Natural killer cell (primary cell): Measurements from ENCODE around the gene MIPEP. TPM values are rescaled to one million over a fixed set of nuclear protein-coding genes. Genes with fewer than 3 reads are reported as not detected.

Source experiments
- ATAC-seq, 3 donors: fragments of 150-1000 bp in 2 of 3; fragments of 200-7000 bp in 1 of 3; cut with Tn5 transposase; 1 replicate in 1 of 3; 2 replicates in 2 of 3; pipeline ENCODE4 v1.10.0; 2021; ENCODE audit warnings: mild to moderate bottlenecking in 2 of 3, moderate library complexity in 2 of 3
- DNase-seq, 2 donors: peaks; one replicate each; pipeline versions ENCODE4 v3.0.0 to v3.0.0-alpha.2; 2013 to 2021; ENCODE audit warnings: mixed read lengths in 1 of 2
- H3K27ac ChIP-seq: one replicate; pipeline ENCODE4 v1.5.1; 2013; ENCODE audit warnings: mild to moderate bottlenecking, low read length
- H3K27me3 ChIP-seq: one replicate; pipeline ENCODE4 v1.6.1; 2013; ENCODE audit warnings: low read length; ENCODE audit not compliant: control insufficient read depth, insufficient read depth
- H3K36me3 ChIP-seq: one replicate; pipeline ENCODE4 v1.6.1; 2013; ENCODE audit warnings: low read length; ENCODE audit not compliant: control insufficient read depth, insufficient read depth
- H3K4me1 ChIP-seq: one replicate; pipeline ENCODE4 v1.6.1; 2013; ENCODE audit warnings: low read length; ENCODE audit not compliant: control insufficient read depth, insufficient read depth
- H3K4me3 ChIP-seq: one replicate; pipeline ENCODE4 v1.5.1; 2013; ENCODE audit warnings: low read length
- H3K9me3 ChIP-seq: one replicate; pipeline ENCODE4 v1.6.1; 2013; ENCODE audit warnings: low read length; ENCODE audit not compliant: control insufficient read depth, insufficient read depth
- H3K27ac Mint-ChIP-seq, 2 donors: one replicate each; pipeline ENCODE4 v1.8.0; 2022; ENCODE audit warnings: mild to moderate bottlenecking in 2 of 2, mixed read lengths in 2 of 2, moderate library complexity in 1 of 2
- H3K27me3 Mint-ChIP-seq, 2 donors: one replicate each; pipeline ENCODE4 v1.8.0; 2022; ENCODE audit warnings: low read depth in 2 of 2, mixed read lengths in 2 of 2
- H3K36me3 Mint-ChIP-seq: one replicate; pipeline ENCODE4 v1.8.0; 2022; ENCODE audit warnings: mixed read lengths
- H3K4me1 Mint-ChIP-seq, 2 donors: one replicate each; pipeline ENCODE4 v1.8.0; 2022; ENCODE audit warnings: mixed read lengths in 2 of 2
- H3K4me3 Mint-ChIP-seq: one replicate; pipeline ENCODE4 v1.8.0; 2022; ENCODE audit warnings: mild to moderate bottlenecking, moderate library complexity, mixed read lengths
- H3K9me3 Mint-ChIP-seq, 2 donors: one replicate each; pipeline ENCODE4 v1.8.0; 2022; ENCODE audit warnings: mixed read lengths in 2 of 2
- CTCF ChIP-seq: fragments of 200-600 bp; IDR thresholded peaks from one replicate; pipeline ENCODE4 v1.8.0; 2022; ENCODE audit warnings: antibody characterized with exemption
- WGBS: methylation state at CpG from one replicate; pipeline ENCODE4 v1.1.7; 2013; ENCODE audit warnings: missing lambda C conversion rate; ENCODE audit not compliant: insufficient coverage; 5-methylcytosine and 5-hydroxymethylcytosine counted together
- intact Hi-C: fragments of 100-400 bp; cut with micrococcal nuclease; formaldehyde crosslinking; loops from one replicate; pipeline ENCODE4 v1.14.2; 2022
- total RNA-seq, 4 donors: library from RNA; stranded (reverse); fragments of 120-200 nt in 1 of 4; gene quantifications; one replicate each; pipeline versions ENCODE4 v1.2.3 to v1.2.4, GENCODE V29; 2013 to 2022

The MIPEP gene
- total RNA-seq, 3 donors from 2014 or later (not counting 1 experiment from before 2014, with no cell fraction given) = 9.7 to 10.1 (median 9.7) TPM

GRCh38 chr13:23690668-23691067 lies 198.5 kb downstream of the MIPEP start:
- no peak for ATAC-seq
- peaks cover 0 to 7% of the 10 kb centered on the region in 2 donors for H3K27me3 Mint-ChIP-seq

GRCh38 chr13:23688336-23688735 lies 200.9 kb downstream of the MIPEP start:
- Histone ChIP-seq H3K27me3 (no peaks in the 10 kb centered on the region), H3K27ac (no peak overlapping the region), H3K9me3 (no peaks in the 10 kb centered on the region), H3K36me3 (no peaks in the 10 kb centered on the region), H3K4me3 (no peak overlapping the region), H3K4me1 (no peaks in the 10 kb centered on the region)
- peaks cover 3 to 15% of the 10 kb centered on the region in 2 donors for H3K27me3 Mint-ChIP-seq
- ATAC-seq (no peak), DNase-seq (no peak)
- no peak for TF ChIP-seq CTCF
- peaks cover 6% of the 10 kb centered on the region for H3K36me3 Mint-ChIP-seq
- no peak overlapping the region for H3K27ac Mint-ChIP-seq
- H3K4me3 Mint-ChIP-seq = no peak overlapping the region
- WGBS = 82% methylated on average over 1 of the region's 3 CpGs
- H3K4me1 Mint-ChIP-seq = no peaks in the 10 kb centered on the region
- no peaks in the 10 kb centered on the region for H3K9me3 Mint-ChIP-seq
- intact Hi-C loops = no loop called here

More at GRCh38 chr13:23690668-23691067, 198.5 kb downstream of the MIPEP start:
- 87% methylated on average over 3 of the region's 3 CpGs for WGBS
- Mint-ChIP-seq H3K36me3 (no peaks in the 10 kb centered on the region), H3K4me3 (no peak overlapping the region), H3K9me3 (no peaks in the 10 kb centered on the region), H3K27ac (no peak overlapping the region), H3K4me1 (peaks cover 1 to 3% of the 10 kb centered on the region in 2 donors)
- H3K4me3 ChIP-seq = no peak overlapping the region
- intact Hi-C loops = no loop called here
- no peaks in the 10 kb centered on the region for H3K36me3 ChIP-seq
- DNase-seq = no peak
- H3K27me3 ChIP-seq = no peaks in the 10 kb centered on the region
- H3K27ac ChIP-seq = no peak overlapping the region
- peaks cover 4% of the 10 kb centered on the region for H3K4me1 ChIP-seq
- no peaks in the 10 kb centered on the region for H3K9me3 ChIP-seq
- TF ChIP-seq CTCF = no peak

- Histone ChIP-seq H3K27ac (no peak overlapping the region), H3K9me3 (no peaks in the 10 kb centered on the region), H3K4me3 (no peak overlapping the region), H3K4me1 (no peaks in the 10 kb centered on the region), H3K27me3 (no peaks in the 10 kb centered on the region), H3K36me3 (no peaks in the 10 kb centered on the region)
- no peak for TF ChIP-seq CTCF
- 88% methylated on average over 5 of the region's 5 CpGs for WGBS
- no peaks in the 10 kb centered on the region for H3K4me1 Mint-ChIP-seq
- intact Hi-C loops = no loop called here
- no peak overlapping the region for H3K27ac Mint-ChIP-seq
- H3K36me3 Mint-ChIP-seq = peaks cover 6% of the 10 kb centered on the region
- H3K9me3 Mint-ChIP-seq = no peaks in the 10 kb centered on the region
- DNase-seq = no peak
- ATAC-seq = no peak
- H3K4me3 Mint-ChIP-seq = no peak overlapping the region
- H3K27me3 Mint-ChIP-seq = peaks cover 3 to 21% of the 10 kb centered on the region in 2 donors
These were observed 201.6 kb downstream of the MIPEP start for GRCh38 chr13:23687614-23688013.

- H3K36me3 ChIP-seq = no peaks in the 10 kb centered on the region
- WGBS = 90% methylated on average over 2 of the region's 3 CpGs
- H3K9me3 ChIP-seq = no peaks in the 10 kb centered on the region
- Mint-ChIP-seq H3K27me3 (peaks cover 6 to 21% of the 10 kb centered on the region in 2 donors), H3K36me3 (peaks cover 6% of the 10 kb centered on the region), H3K4me3 (no peak overlapping the region), H3K27ac (no peak overlapping the region), H3K9me3 (no peaks in the 10 kb centered on the region), H3K4me1 (no peaks in the 10 kb centered on the region)
- no peak for TF ChIP-seq CTCF
- DNase-seq (no peak), ATAC-seq (no peak)
- no peaks in the 10 kb centered on the region for H3K27me3 ChIP-seq
- intact Hi-C loops = no loop called here
- no peaks in the 10 kb centered on the region for H3K4me1 ChIP-seq
- H3K4me3 ChIP-seq = no peak overlapping the region
- H3K27ac ChIP-seq = no peak overlapping the region
These were observed 202.3 kb downstream of the MIPEP start for GRCh38 chr13:23686948-23687347.
